22Rv1 (cell line): Measurements from ENCODE around the gene ABCA5.
A peak's percentile ranks its signal among the peaks of the same experiment; 100 is the strongest.

Source experiments
- H3K27ac ChIP-seq: fragments of 450-650 bp; 2 replicates; pipeline ENCODE4 v1.5.1; 2017
- CTCF ChIP-seq: fragments of 450-650 bp; IDR thresholded peaks from 2 replicates; pipeline ENCODE4 v1.5.1; 2017; ENCODE audit warnings: mild to moderate bottlenecking
- ZFX ChIP-seq: fragments of 450-650 bp; IDR thresholded peaks from 2 replicates; pipeline ENCODE4 v1.6.1; 2017; ENCODE audit warnings: antibody characterized with exemption, borderline replicate concordance

ABCA5 gene

GRCh38 chr17:69250641-69251040 is 76.3 kb downstream of the ABCA5 start:
- H3K27ac ChIP-seq, result no peak overlapping the region
- TF ChIP-seq ZFX (no peak), CTCF (no peak)

DNA sequence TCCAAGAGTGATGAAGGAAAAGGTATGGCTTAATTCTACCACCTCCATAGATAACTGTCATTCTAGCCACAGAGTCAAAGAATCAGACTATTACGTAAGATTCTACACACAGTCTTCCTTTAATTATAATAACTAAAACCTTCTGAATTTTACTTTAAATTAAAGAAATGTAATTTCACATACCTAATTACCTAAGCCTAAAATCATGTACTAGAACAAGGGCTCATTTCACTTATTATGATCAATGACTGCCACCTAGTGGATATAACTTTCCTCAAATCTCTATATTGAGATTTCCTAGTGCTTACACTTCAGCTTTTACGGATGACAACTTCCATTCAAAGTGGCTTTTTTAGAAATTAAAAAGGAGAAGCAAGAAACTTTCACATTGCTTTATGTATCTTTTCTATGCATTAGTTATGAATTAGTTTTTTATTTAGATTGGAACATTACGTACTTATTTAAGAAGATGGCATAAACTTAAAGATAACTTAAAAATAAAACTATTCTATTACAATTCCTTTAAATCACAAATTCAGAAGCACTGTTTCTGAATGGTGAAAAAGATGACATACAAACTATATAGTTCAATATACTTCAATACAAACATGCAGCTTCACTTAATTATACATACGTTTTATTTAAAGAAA is 80.1 kb downstream of the ABCA5 start:
- TF ChIP-seq ZFX, result no peak
- peak; percentile 77 for TF ChIP-seq CTCF
- no peak overlapping the region for H3K27ac ChIP-seq

GRCh38 chr17:69246202-69246601 is 80.7 kb downstream of the ABCA5 start:
- H3K27ac ChIP-seq, result no peak overlapping the region
- no peak for TF ChIP-seq CTCF
- no peak for TF ChIP-seq ZFX

GRCh38 chr17:69245617-69246016 is 81.3 kb downstream of the ABCA5 start:
- TF ChIP-seq ZFX (no peak), CTCF (no peak)
- no peak overlapping the region for H3K27ac ChIP-seq

DNA sequence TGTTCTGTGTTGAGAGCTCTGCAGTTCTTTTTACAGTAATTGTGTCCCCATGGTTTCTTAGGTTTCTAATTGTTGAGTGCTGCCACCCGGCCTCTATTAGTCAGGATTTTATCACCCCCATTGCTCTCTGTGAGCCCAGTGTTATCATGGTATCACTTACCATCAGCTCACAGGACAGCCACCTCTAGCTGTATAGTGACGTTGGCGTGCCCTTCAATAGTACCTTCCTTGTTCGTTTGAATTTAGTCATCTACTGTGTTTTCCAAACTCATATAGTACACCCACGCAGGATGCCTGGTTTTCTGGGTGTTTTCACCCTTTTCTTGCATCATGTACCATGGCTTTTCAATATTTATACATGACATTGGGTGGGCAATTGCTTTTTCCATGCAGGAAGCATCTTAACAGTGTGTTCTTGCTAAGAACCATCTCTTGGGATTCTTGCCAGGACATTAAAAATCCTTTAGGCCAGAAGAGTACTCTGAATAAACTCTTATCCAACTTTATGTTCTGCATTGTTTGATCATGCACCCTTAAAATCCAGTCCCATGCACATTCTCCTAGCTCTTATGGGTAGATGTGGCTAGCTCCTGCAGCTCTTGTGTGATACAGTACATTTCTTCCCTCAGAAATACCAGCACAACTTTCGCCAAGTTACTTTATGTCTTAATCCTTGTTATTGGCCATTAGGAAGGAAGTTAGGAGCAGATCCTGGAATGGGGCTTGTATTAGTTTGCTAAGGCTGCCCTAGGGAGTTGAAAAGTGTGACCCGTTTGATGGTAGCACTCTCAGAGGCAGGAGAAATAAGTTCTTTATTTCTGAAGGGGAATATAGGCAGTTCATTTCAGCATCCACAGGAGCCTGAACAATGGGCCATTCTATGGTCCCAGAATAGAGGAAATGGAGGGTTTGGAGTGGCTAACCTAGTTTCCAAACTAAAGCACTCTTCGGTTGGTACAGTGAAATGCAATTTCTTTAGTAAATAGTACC is 87.0 kb downstream of the ABCA5 start:
- no peak for TF ChIP-seq ZFX
- TF ChIP-seq CTCF, result no peak
- no peak overlapping the region for H3K27ac ChIP-seq

GRCh38 chr17:69236946-69237345 is 90.0 kb downstream of the ABCA5 start:
- TF ChIP-seq CTCF, result no peak
- TF ChIP-seq ZFX, result no peak
- no peak overlapping the region for H3K27ac ChIP-seq

DNA sequence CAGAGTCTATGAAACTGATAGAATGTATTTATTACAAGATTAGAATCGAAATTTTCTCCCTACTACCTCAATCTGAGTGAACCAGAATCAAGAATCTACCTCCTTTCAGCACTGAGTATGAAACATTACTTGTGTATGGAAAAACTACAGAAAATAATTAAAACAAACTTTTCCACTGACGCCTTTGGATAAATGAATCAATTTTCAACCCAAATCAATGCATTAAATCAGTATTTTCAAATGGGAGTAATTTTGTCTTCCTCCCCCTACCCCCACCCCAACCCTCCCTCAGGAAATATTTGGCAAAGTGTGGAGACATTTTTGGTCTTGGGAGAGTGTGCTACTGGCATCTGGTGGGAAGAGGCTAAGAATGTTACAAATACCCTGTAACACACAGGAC is 90.5 kb downstream of the ABCA5 start:
- TF ChIP-seq CTCF (no peak), ZFX (no peak)

More for the DNA sequence above, 90.5 kb downstream of the ABCA5 start:
- no peak overlapping the region for H3K27ac ChIP-seq
